Measurements from ENCODE around the gene MAPK8IP1.
"Not testable (repeated sequence)": the region's sequence is repeated elsewhere in the genome, so short reads cannot be mapped to it uniquely, and the experiment has no call there.

The MAPK8IP1 gene

GRCh38 chr11:45889555-45889954 is 4.1 kb downstream of the MAPK8IP1 start:
- in situ Hi-C loops (cut with MboI; ENCODE audit: low sequenced_read_pairs), result no loop called here

DNA sequence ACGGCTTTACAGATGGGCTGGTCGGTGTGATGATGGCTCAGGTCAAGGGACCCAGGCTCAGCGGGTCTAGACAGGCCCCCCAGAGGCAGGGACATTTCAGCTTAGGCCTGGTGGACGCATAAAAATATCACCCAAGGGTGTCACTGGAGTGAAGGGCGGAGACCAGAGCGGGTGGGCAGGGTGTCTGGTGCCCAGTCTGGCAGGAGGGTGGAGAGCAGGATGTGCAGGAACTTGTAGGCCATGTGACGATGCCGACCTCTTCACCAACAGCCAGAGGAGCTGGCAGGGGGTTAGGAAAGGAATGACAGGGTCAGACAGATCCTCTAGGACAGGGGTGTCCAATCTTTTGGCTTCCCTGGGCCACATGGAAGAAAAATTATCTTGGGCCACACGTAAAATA is 4.5 kb downstream of the MAPK8IP1 start:
- in situ Hi-C loops (cut with MboI; ENCODE audit: low sequenced_read_pairs), result no loop called here

- in situ Hi-C loops (cut with MboI; ENCODE audit: low sequenced_read_pairs), result no loop called here
Measured at GRCh38 chr11:45890886-45891550, 5.6 kb downstream of the MAPK8IP1 start.

DNA sequence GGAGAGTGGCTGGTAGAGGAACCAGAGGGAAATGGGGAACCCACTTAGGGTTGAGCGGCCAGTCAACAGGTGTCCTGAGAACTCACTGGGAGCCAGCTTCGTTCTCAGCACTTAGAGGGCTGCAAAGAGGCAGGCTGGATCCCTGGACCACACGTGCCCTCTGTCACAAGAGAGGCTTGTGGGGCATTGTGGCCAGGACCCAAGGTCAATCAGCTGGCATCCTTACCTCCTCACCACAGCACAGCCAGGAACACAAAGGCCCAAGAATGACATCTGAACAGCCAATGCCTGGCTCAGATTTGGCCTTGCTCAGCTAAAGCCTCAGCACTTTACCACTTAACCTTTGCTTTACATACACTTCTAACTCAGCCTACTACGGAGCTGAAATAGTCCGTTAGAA is 7.4 kb downstream of the MAPK8IP1 start:
- in situ Hi-C loops (cut with MboI; ENCODE audit: low sequenced_read_pairs), result no loop called here

DNA sequence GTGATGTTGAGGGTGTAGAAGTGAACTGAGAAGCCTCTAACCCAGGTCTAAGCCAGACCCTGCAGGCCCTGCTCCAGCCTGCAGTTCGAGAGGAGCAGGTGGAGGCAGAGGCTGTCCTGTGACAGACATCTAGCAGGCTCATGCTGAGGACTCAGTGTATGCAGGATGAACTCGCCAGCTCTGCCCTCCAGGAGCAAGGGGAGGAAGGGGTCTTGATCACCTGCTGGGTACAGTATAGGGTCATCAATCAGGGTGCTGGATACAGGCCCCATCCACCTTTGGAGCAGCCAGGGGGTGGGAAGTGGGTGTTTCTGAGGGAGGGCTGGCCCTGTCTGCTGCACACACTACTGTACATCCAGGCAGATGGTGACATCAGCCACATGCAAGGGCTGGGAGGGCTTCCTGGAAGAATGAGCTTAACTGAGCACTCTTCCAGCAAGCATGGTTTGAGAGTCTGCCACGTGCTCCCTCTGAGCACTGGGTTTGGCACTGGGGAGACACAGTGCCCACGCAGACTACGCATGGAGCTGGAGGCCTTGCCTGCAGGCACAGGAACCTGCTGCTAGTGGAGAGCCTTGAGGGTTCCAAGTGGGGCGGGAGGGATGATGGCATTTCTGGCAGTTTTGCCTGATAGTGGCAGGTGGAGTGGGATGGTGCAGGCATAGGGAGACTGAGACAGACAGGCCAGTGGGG is 9.2 kb downstream of the MAPK8IP1 start:
- in situ Hi-C loops (cut with MboI; ENCODE audit: low sequenced_read_pairs), result no loop called here

GRCh38 chr11:45895553-45896259 is 10.3 kb downstream of the MAPK8IP1 start:
- in situ Hi-C loops (cut with MboI; ENCODE audit: low sequenced_read_pairs), result no loop called here

DNA sequence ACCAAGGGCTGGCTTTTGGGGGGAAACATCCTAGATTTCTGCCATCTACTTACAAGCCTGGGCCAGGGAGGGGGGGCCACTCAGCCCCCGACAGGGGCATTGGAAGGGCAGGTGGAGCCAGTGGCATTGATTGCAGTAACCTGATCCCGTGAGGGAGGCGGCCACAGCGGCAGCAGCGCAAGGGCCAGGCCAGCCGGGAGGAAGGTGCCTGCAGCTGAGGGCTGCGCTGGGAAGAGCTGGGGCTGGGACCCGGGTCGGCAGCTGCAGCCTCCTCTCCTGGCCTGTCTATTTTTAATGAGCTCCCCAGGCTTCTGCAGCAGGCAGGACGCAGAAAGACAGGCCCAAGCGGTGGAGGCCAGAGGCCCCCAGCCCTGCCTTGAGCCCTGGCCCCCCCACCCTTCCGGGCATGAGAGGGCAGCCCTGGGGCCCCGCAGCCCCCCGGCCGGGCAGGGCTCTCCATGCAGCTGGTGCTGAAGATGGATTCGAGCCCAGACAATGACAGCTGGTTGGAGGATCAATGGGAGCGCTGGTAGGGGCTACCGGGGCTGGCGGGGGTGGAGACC is 11.1 kb downstream of the MAPK8IP1 start:
- in situ Hi-C loops (cut with MboI; ENCODE audit: low sequenced_read_pairs), result no loop called here

DNA sequence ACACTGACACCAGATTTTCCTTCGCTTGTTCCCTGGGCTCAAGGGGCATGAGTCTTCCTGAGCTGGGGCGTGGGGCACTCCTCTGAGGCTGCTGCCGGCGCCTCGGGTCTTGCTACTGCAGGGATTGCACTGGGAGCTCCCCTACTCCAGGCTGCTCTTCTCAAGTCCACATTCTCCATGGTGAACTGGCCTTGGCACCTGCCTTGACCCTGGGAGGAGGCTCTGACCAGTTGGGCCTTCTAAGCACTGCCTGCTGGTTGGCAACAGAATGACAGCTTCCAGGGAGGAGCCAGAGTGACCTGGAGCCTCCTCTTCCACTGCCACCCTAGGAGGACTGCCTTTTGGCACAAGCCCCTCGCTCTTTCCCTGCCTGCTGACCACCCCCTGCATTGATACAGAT is 12.1 kb downstream of the MAPK8IP1 start:
- in situ Hi-C loops (cut with MboI; ENCODE audit: low sequenced_read_pairs), result no loop called here

DNA sequence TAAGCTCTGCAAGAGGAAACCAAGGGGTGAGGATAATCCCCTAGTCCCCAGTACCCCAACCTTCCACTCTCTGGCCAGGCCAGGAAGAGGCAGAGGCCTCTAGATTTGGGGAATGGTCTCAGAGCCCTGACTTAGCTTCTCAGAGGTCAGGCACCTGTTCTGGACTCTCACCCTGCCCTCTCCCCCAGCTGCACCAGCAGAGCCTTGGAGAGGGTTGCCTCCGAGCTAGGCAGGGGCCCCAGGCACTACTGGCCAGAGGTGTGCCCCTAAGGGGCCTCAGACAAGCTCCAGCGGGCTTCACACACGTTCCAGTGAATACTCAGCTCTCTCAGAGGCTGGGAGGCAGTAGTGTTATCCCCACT is 13.6 kb downstream of the MAPK8IP1 start:
- in situ Hi-C loops (cut with MboI; ENCODE audit: low sequenced_read_pairs), result no loop called here

GRCh38 chr11:45899448-45900174 is 14.2 kb downstream of the MAPK8IP1 start:
- in situ Hi-C loops (cut with MboI; ENCODE audit: low sequenced_read_pairs), result no loop called here

GRCh38 chr11:45900175-45900800 is 14.8 kb downstream of the MAPK8IP1 start:
- in situ Hi-C loops (cut with MboI; ENCODE audit: low sequenced_read_pairs), result not testable (repeated sequence)

- in situ Hi-C loops (cut with MboI; ENCODE audit: low sequenced_read_pairs), result no loop called here
Measured at GRCh38 chr11:45900916-45901617, 15.6 kb downstream of the MAPK8IP1 start.

GRCh38 chr11:45901626-45902025 is 16.2 kb downstream of the MAPK8IP1 start:
- in situ Hi-C loops (cut with MboI; ENCODE audit: low sequenced_read_pairs), result no loop called here

DNA sequence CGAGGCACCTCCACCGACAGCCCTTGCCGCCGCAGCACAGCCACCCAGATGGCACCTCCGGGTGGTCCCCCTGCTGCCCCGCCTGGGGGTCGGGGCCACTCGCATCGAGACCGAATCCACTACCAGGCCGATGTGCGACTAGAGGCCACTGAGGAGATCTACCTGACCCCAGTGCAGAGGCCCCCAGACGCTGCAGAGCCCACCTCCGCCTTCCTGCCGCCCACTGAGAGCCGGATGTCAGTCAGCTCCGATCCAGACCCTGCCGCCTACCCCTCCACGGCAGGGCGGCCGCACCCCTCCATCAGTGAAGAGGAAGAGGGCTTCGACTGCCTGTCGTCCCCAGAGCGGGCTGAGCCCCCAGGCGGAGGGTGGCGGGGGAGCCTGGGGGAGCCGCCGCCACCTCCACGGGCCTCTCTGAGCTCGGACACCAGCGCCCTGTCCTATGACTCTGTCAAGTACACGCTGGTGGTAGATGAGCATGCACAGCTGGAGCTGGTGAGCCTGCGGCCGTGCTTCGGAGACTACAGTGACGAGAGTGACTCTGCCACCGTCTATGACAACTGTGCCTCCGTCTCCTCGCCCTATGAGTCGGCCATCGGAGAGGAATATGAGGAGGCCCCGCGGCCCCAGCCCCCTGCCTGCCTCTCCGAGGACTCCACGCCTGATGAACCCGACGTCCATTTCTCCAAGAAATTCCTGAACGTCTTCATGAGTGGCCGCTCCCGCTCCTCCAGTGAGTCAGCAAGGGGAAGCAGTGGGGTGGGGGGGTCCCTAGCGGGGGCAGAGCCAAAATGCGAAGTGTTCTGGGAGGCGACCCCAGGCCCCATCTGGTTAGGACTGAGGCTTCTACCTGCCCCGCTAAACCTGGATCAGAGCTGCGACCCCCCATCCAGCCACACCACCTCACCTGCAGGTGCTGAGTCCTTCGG is 17.3 kb downstream of the MAPK8IP1 start:
- in situ Hi-C loops (cut with MboI; ENCODE audit: low sequenced_read_pairs), result no loop called here

DNA sequence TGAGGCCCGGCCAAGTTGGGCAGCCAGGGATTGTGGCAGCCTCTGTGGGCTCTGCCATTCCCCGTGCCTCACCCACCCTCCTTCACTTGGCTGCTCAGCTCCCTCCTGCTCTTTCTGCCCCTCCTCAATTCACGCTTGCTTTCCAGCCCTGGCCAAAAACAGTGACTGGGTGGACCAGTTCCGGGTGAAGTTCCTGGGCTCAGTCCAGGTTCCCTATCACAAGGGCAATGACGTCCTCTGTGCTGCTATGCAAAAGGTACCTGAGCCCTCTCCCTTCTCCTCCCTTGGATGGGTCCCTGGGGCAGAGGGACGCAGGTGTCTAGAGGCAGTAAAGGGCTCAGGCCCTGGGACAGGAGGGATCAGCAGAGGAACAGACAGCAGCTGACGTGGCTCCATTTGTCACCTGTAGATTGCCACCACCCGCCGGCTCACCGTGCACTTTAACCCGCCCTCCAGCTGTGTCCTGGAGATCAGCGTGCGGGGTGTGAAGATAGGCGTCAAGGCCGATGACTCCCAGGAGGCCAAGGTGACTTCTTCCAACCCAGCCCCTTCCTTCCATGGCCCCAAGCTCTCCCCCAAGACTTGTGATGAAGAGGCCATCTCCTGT is 19.0 kb downstream of the MAPK8IP1 start:
- in situ Hi-C loops (cut with MboI; ENCODE audit: low sequenced_read_pairs), result no loop called here

GRCh38 chr11:45905095-45905494 is 19.6 kb downstream of the MAPK8IP1 start:
- in situ Hi-C loops (cut with MboI; ENCODE audit: low sequenced_read_pairs), result no loop called here

GRCh38 chr11:45905576-45905975 is 20.1 kb downstream of the MAPK8IP1 start:
- in situ Hi-C loops (cut with MboI; ENCODE audit: low sequenced_read_pairs), result not testable (repeated sequence)

- in situ Hi-C loops (cut with MboI; ENCODE audit: low sequenced_read_pairs), result no loop called here
Measured at GRCh38 chr11:45906096-45906682, 20.7 kb downstream of the MAPK8IP1 start.

Data from HL-60/S4 treated with retinoic acid at 250 ng/mL for 4 days and 3 days (cell line).